GDM1 (cell line): ENCODE results near the gene DNAH1.

Experiments used
- DNase-seq: peaks from one replicate; lab custom pipeline; 2025; lab: John Stamatoyannopoulos, UW

DNAH1 gene

GRCh38 chr3:52388348-52388821 is 72.3 kb downstream of the DNAH1 start:
- no peak for DNase-seq

- DNase-seq, result no peak
Measured at GRCh38 chr3:52388933-52389332, 72.8 kb downstream of the DNAH1 start.

GRCh38 chr3:52391096-52391495 is 75.0 kb downstream of the DNAH1 start:
- no peak for DNase-seq

GRCh38 chr3:52392216-52392930 is 76.3 kb downstream of the DNAH1 start:
- DNase-seq, result no peak

- DNase-seq, result no peak
Measured at GRCh38 chr3:52393131-52393807, 77.2 kb downstream of the DNAH1 start.

- no peak for DNase-seq
Measured at GRCh38 chr3:52393959-52394670, 78.0 kb downstream of the DNAH1 start.

GRCh38 chr3:52394751-52395502 is 78.8 kb downstream of the DNAH1 start:
- DNase-seq, result no peak

- no peak for DNase-seq
Measured at GRCh38 chr3:52395503-52395865, 79.4 kb downstream of the DNAH1 start.

- no peak for DNase-seq
Measured at GRCh38 chr3:52396011-52396906, 80.1 kb downstream of the DNAH1 start.

GRCh38 chr3:52396907-52397591 is 80.9 kb downstream of the DNAH1 start:
- DNase-seq, result no peak

- no peak for DNase-seq
Measured at GRCh38 chr3:52397676-52398399, 81.7 kb downstream of the DNAH1 start.

GRCh38 chr3:52398670-52399081 is 82.6 kb downstream of the DNAH1 start:
- DNase-seq, result no peak

GRCh38 chr3:52399131-52399530 is 83.0 kb downstream of the DNAH1 start:
- DNase-seq, result no peak

- DNase-seq, result no peak
Measured at GRCh38 chr3:52399593-52399992, 83.5 kb downstream of the DNAH1 start.

GRCh38 chr3:52400275-52400793 is 84.2 kb downstream of the DNAH1 start:
- DNase-seq, result no peak

GRCh38 chr3:52401021-52401420 is 84.9 kb downstream of the DNAH1 start:
- no peak for DNase-seq

GRCh38 chr3:52401551-52401950 is 85.4 kb downstream of the DNAH1 start:
- no peak for DNase-seq

GRCh38 chr3:52402101-52402521 is 86.0 kb downstream of the DNAH1 start:
- no peak for DNase-seq

GRCh38 chr3:52402706-52403270 is 86.7 kb downstream of the DNAH1 start:
- no peak for DNase-seq
